T-cell (primary cell): ENCODE measurements around the gene GLTP. TPM values are rescaled to one million over a fixed set of nuclear protein-coding genes. Genes with fewer than 3 reads are reported as not detected.
A peak's percentile ranks its signal among the peaks of the same experiment; 100 is the strongest.

Experiments used
- ATAC-seq, 4 experiments: fragments of 200-7000 bp in 3 of 4; fragments of 150-1000 bp in 1 of 4; cut with Tn5 transposase; replicated peaks in 1 of 4; 1 replicate in 3 of 4; 2 replicates in 1 of 4; pipeline ENCODE4 v1.10.0; 2021; ENCODE audit warnings: moderate library complexity in 3 of 4, mild to moderate bottlenecking in 2 of 4, moderate number of reproducible peaks in 1 of 4
- CTCF ChIA-PET, 2 donors: fragments of 300-600 bp; sonication (Branson Sonifier 250); formaldehyde crosslinking; loops; one replicate each; lab custom pipeline; 2022; ENCODE audit warnings: antibody characterized with exemption in 2 of 2; lab: Charles Lee
- POLR2A ChIA-PET, 2 donors: fragments of 300-600 bp; sonication (Branson Sonifier 250); formaldehyde crosslinking; loops; one replicate each; lab custom pipeline; 2022; ENCODE audit warnings: antibody characterized with exemption in 2 of 2; lab: Charles Lee
- DNase-seq, 35 experiments: peaks; one replicate each; pipeline versions ENCODE4 v3.0.0 to v3.0.0-alpha.2; 2013 to 2023
- H3K27ac ChIP-seq: one replicate; pipeline ENCODE4 v1.5.1; 2013; ENCODE audit warnings: low read length
- H3K27me3 ChIP-seq, 2 experiments: replicated peaks in 1 of 2; 1 replicate in 1 of 2; 2 replicates in 1 of 2; pipeline versions ENCODE4 v1.6.1 to v1.7.0; 2013; ENCODE audit warnings: low read length in 1 of 2, mixed read lengths in 1 of 2; ENCODE audit not compliant: control insufficient read depth in 2 of 2, insufficient read depth in 2 of 2; ENCODE audit errors: extremely low read depth in 1 of 2
- H3K36me3 ChIP-seq, 2 donors: 1 replicate in 1 of 2; 2 replicates in 1 of 2; pipeline versions ENCODE4 v1.6.1 to v1.7.0; 2013; ENCODE audit warnings: low read length in 1 of 2; ENCODE audit not compliant: control insufficient read depth in 2 of 2, insufficient read depth in 1 of 2; ENCODE audit errors: extremely low read depth in 1 of 2
- H3K4me1 ChIP-seq, 2 experiments: 1 replicate in 1 of 2; 2 replicates in 1 of 2; pipeline versions ENCODE4 v1.6.1 to v1.7.0; 2013; ENCODE audit warnings: low read length in 2 of 2, mixed read lengths in 1 of 2; ENCODE audit not compliant: insufficient read depth in 2 of 2, control insufficient read depth in 1 of 2; ENCODE audit errors: extremely low read depth in 1 of 2
- H3K4me3 ChIP-seq, 2 donors: 1 replicate in 1 of 2; 2 replicates in 1 of 2; pipeline versions ENCODE4 v1.5.1 to v1.7.0; 2013; ENCODE audit warnings: mild to moderate bottlenecking in 2 of 2, low read length in 1 of 2, moderate library complexity in 1 of 2; ENCODE audit not compliant: control insufficient read depth in 1 of 2; ENCODE audit errors: extremely low read depth in 1 of 2
- H3K9me3 ChIP-seq: 2 replicates; pipeline ENCODE4 v1.7.0; 2013
- H3K27ac Mint-ChIP-seq, 2 donors: one replicate each; pipeline ENCODE4 v1.8.0; 2020 to 2021; ENCODE audit warnings: mild to moderate bottlenecking in 2 of 2, mixed read lengths in 2 of 2
- H3K27me3 Mint-ChIP-seq, 2 donors: one replicate each; pipeline ENCODE4 v1.8.0; 2021 to 2022; ENCODE audit warnings: mixed read lengths in 2 of 2
- H3K36me3 Mint-ChIP-seq: one replicate; pipeline ENCODE4 v1.8.0; 2021; ENCODE audit warnings: mixed read lengths
- H3K4me1 Mint-ChIP-seq, 3 donors: one replicate each; pipeline ENCODE4 v1.8.0; 2020 to 2022; ENCODE audit warnings: mixed read lengths in 3 of 3, mild to moderate bottlenecking in 1 of 3
- H3K4me3 Mint-ChIP-seq, 3 donors: one replicate each; pipeline ENCODE4 v1.8.0; 2020 to 2022; ENCODE audit warnings: mild to moderate bottlenecking in 3 of 3, mixed read lengths in 3 of 3, moderate library complexity in 3 of 3
- H3K9me3 Mint-ChIP-seq, 3 donors: one replicate each; pipeline ENCODE4 v1.8.0; 2020 to 2022; ENCODE audit warnings: mixed read lengths in 3 of 3
- WGBS: methylation state at CpG from one replicate; pipeline ENCODE4 v1.1.5; 2013; ENCODE audit warnings: missing lambda C conversion rate; ENCODE audit not compliant: insufficient coverage; 5-methylcytosine and 5-hydroxymethylcytosine counted together
- total RNA-seq, 35 experiments: library from RNA in 6 of 35; stranded (reverse) in 6 of 35; fragments of 120-200 nt in 1 of 35; gene quantifications; one replicate each; pipeline versions ENCODE4 v1.2.1 to v1.2.4 and lab custom pipeline; 2013 to 2026

The GLTP gene
- total RNA-seq, 5 donors from 2014 or later (not counting 1 experiment from before 2014, with no cell fraction given): 22.0 to 29.5 (median 23.8) TPM

GRCh38 chr12:109830267-109830666 is 50.1 kb downstream of the GLTP start:
- CTCF ChIA-PET: interaction anchor here in 1 of 2 donors (0.6 kb wide), 1 partner anchor 128 kb away, joined by 5 read pairs; no protein-coding TSS in a partner anchor
- H3K27me3 Mint-ChIP-seq: peaks cover 27 to 45% of the 10 kb centered on the region in 2 donors
- no peak overlapping the region for H3K27ac Mint-ChIP-seq

GRCh38 chr12:109829667-109830066 is 50.7 kb downstream of the GLTP start:
- WGBS: 80% methylated on average over 9 of the region's 10 CpGs

More at GRCh38 chr12:109830267-109830666, 50.1 kb downstream of the GLTP start:
- H3K9me3 ChIP-seq: no peaks in the 10 kb centered on the region
- H3K4me3 ChIP-seq: no peak overlapping the region
- DNase-seq: no peak
- POLR2A ChIA-PET: no interaction called here
- peaks cover 4 to 5% (median 4%) of the 10 kb centered on the region in 3 donors for H3K4me1 Mint-ChIP-seq
- WGBS: 61% methylated on average over 2 of the region's 2 CpGs
- no peak for ATAC-seq
- no peak overlapping the region for H3K4me3 Mint-ChIP-seq
- H3K9me3 Mint-ChIP-seq: no peaks in the 10 kb centered on the region
- no peak overlapping the region for H3K27ac ChIP-seq
- no peaks in the 10 kb centered on the region for H3K36me3 Mint-ChIP-seq
- H3K36me3 ChIP-seq: no peaks in the 10 kb centered on the region
- H3K4me1 ChIP-seq: peaks cover 0 to 6% of the 10 kb centered on the region in 2 experiments
- H3K27me3 ChIP-seq: peaks cover 6 to 57% of the 10 kb centered on the region in 2 experiments

GRCh38 chr12:109828754-109829511 is 51.4 kb downstream of the GLTP start:
- 80% methylated on average over 2 of the region's 3 CpGs for WGBS
- CTCF ChIA-PET: interaction anchor here in 1 of 2 donors (1.6 kb wide), 1 partner anchor 17 kb away, joined by 4 read pairs; no protein-coding TSS in a partner anchor
- H3K4me3 ChIP-seq: no peak overlapping the region
- Mint-ChIP-seq H3K9me3 (no peaks in the 10 kb centered on the region), H3K27me3 (peaks cover 23 to 33% of the 10 kb centered on the region in 2 donors), H3K4me3 (no peak overlapping the region), H3K4me1 (peaks cover 4 to 5% (median 4%) of the 10 kb centered on the region in 3 donors), H3K27ac (no peak overlapping the region), H3K36me3 (no peaks in the 10 kb centered on the region)
- POLR2A ChIA-PET: interaction anchor here in 1 of 2 donors (0.6 kb wide), 2 partner anchors 46 to 1605 kb away, joined by 3 read pairs; no protein-coding TSS in a partner anchor
- H3K9me3 ChIP-seq: no peaks in the 10 kb centered on the region
- H3K27ac ChIP-seq: no peak overlapping the region
- peaks cover 5 to 45% of the 10 kb centered on the region in 2 experiments for H3K27me3 ChIP-seq
- ATAC-seq: no peak
- H3K4me1 ChIP-seq: peaks cover 0 to 6% of the 10 kb centered on the region in 2 experiments
- H3K36me3 ChIP-seq: no peaks in the 10 kb centered on the region
- no peak for DNase-seq

More at GRCh38 chr12:109829667-109830066, 50.7 kb downstream of the GLTP start:
- Mint-ChIP-seq H3K27ac (no peak overlapping the region), H3K4me1 (peaks cover 4 to 5% (median 4%) of the 10 kb centered on the region in 3 donors), H3K36me3 (no peaks in the 10 kb centered on the region), H3K9me3 (no peaks in the 10 kb centered on the region), H3K4me3 (no peak overlapping the region), H3K27me3 (peaks cover 23 to 39% of the 10 kb centered on the region in 2 donors)
- Histone ChIP-seq H3K4me3 (no peak overlapping the region), H3K9me3 (no peaks in the 10 kb centered on the region), H3K4me1 (peaks cover 0 to 6% of the 10 kb centered on the region in 2 experiments), H3K36me3 (no peaks in the 10 kb centered on the region), H3K27me3 (peaks cover 6 to 52% of the 10 kb centered on the region in 2 experiments), H3K27ac (no peak overlapping the region)
- ChIA-PET CTCF (interaction anchor here in 1 of 2 donors (1.6 kb wide), 1 partner anchor 16 kb away, joined by 4 read pairs; no protein-coding TSS in a partner anchor), POLR2A (no interaction called here)
- ATAC-seq (no peak), DNase-seq (no peak)

GRCh38 chr12:109827566-109828550 is 52.5 kb downstream of the GLTP start:
- DNase-seq: peak in 7 of 35 experiments; percentile 2 to 48 (median 9)

GRCh38 chr12:109827080-109827479 is 53.3 kb downstream of the GLTP start:
- ATAC-seq (no peak), DNase-seq (no peak)
- no peaks in the 10 kb centered on the region for H3K36me3 Mint-ChIP-seq
- H3K4me3 Mint-ChIP-seq: no peak overlapping the region
- no peaks in the 10 kb centered on the region for H3K9me3 Mint-ChIP-seq
- POLR2A ChIA-PET: no interaction called here
- WGBS: 83% methylated on average over 1 of the region's 3 CpGs
- Histone ChIP-seq H3K9me3 (no peaks in the 10 kb centered on the region), H3K27me3 (peaks cover 0 to 34% of the 10 kb centered on the region in 2 experiments), H3K4me3 (no peak overlapping the region), H3K27ac (no peak overlapping the region), H3K36me3 (no peaks in the 10 kb centered on the region), H3K4me1 (no peaks in the 10 kb centered on the region)
- no peaks in the 10 kb centered on the region for H3K4me1 Mint-ChIP-seq
- CTCF ChIA-PET: no interaction called here
- H3K27ac Mint-ChIP-seq: no peak overlapping the region
- peaks cover 17 to 21% of the 10 kb centered on the region in 2 donors for H3K27me3 Mint-ChIP-seq

More at GRCh38 chr12:109827566-109828550, 52.5 kb downstream of the GLTP start:
- 38% methylated on average over 11 of the region's 19 CpGs for WGBS
- Histone ChIP-seq H3K4me1 (peaks cover 0 to under 1% of the 10 kb centered on the region in 2 experiments), H3K27me3 (peaks cover 0 to 36% of the 10 kb centered on the region in 2 experiments), H3K9me3 (no peaks in the 10 kb centered on the region), H3K27ac (no peak overlapping the region), H3K36me3 (no peaks in the 10 kb centered on the region), H3K4me3 (no peak overlapping the region)
- H3K27me3 Mint-ChIP-seq: peaks cover 17 to 27% of the 10 kb centered on the region in 2 donors
- no peak overlapping the region for H3K4me3 Mint-ChIP-seq
- H3K9me3 Mint-ChIP-seq: no peaks in the 10 kb centered on the region
- no peaks in the 10 kb centered on the region for H3K36me3 Mint-ChIP-seq
- no peak for ATAC-seq
- POLR2A ChIA-PET: interaction anchor here in 1 of 2 donors (0.6 kb wide), 1 partner anchor 1606 kb away, joined by 3 read pairs; no protein-coding TSS in a partner anchor
- no peak overlapping the region for H3K27ac Mint-ChIP-seq
- no peaks in the 10 kb centered on the region for H3K4me1 Mint-ChIP-seq
- CTCF ChIA-PET: interaction anchor here (0.5 to 1.6 kb wide), 2 partner anchors 9 to 18 kb away, joined by 3 to 4 read pairs; no protein-coding TSS in a partner anchor
